ENCODE results near the gene P2RY6.
"Not testable (repeated sequence)": the region's sequence is repeated elsewhere in the genome, so short reads cannot be mapped to it uniquely, and the experiment has no call there.

P2RY6 gene

DNA sequence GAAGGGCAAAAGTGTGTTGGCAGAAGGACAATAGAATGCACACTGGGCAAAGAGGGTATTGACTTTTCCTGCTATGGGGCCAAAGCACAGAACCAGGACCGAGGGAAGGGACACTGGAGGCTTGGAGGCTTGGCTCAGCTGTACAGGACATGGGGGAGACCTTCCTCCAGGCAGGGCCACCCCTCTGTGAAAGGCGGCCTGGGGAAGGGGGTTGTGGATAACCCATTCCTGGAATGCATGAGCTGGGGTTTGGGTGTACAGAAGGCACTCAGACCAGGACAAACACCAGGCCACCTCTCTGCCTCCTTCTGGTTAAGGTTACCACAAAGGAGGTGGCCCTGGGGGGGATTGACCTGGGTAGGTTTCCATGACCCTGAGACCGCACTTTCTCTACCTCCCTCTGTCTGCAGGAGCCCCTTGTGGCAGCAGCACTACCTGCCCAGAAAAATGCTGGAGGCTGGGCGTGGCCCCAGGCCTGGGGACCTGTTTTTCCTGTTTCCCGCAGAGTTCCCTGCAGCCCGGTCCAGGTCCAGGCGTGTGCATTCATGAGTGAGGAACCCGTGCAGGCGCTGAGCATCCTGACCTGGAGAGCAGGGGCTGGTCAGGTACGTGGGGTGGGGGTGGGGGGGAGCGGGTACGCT lies 44.4 kb upstream of the P2RY6 start:
- TF ChIP-seq, protein P1, sequence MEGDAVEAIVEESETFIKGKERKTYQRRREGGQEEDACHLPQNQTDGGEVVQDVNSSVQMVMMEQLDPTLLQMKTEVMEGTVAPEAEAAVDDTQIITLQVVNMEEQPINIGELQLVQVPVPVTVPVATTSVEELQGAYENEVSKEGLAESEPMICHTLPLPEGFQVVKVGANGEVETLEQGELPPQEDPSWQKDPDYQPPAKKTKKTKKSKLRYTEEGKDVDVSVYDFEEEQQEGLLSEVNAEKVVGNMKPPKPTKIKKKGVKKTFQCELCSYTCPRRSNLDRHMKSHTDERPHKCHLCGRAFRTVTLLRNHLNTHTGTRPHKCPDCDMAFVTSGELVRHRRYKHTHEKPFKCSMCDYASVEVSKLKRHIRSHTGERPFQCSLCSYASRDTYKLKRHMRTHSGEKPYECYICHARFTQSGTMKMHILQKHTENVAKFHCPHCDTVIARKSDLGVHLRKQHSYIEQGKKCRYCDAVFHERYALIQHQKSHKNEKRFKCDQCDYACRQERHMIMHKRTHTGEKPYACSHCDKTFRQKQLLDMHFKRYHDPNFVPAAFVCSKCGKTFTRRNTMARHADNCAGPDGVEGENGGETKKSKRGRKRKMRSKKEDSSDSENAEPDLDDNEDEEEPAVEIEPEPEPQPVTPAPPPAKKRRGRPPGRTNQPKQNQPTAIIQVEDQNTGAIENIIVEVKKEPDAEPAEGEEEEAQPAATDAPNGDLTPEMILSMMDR (IDR thresholded peaks at IDR 0.05; ENCODE audit: control extremely low read depth, extremely low read depth, low read depth, missing control alignments): no peak
- POLR2A ChIA-PET: no interaction called here
- CTCF ChIA-PET: interaction anchor here (1.6 to 3.1 kb wide), 3 partner anchors 9 to 62 kb away, joined by 4 to 8 read pairs (median 6); no protein-coding TSS in a partner anchor
- DNase-seq (ENCODE audit: extremely low spot score): no peak

DNA sequence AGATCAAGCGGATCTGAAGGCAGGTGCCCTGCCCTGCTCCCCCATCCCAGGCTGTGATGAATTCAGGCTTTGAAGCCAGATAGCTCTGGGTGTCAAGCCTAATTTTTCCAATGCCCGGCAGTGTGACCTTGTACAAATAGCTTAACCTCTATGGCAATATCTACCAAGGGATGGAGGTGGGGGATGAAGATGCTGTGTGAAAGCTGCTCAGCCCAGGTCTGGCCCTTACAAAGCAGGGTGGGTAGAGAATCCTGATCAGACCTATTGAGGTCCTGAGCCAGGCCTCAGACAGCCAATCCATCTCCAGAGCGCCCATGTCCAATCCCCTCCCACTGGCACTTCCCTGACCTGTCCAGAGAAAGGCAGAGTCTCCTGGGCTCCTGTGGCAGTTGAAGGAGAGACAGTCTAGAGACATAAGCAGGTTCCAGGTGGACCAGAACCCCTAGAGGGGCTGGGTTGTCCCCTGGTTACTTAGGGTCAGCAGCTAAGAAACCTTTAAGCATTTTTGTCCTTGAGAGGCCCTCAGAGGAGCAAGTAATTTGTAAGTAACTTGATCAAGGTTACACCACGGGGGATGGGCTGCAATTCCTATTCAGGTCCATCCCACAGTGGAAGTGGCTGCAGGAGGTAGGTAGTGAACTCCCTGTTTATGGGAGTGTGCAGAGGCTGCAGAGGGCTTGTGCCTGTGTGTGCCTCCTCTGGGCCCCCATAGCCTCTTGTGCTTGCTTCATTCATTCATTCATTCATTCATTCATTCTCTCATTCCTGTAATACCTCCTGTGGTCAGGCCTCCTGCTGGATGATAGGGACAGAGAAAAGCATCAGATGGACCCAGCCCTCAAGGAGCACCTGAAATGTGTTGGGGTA lies 43.6 kb upstream of the P2RY6 start:
- DNase-seq (ENCODE audit: extremely low spot score): no peak
- ChIA-PET CTCF (interaction anchor here (1.6 to 3.1 kb wide), 4 partner anchors 8 to 61 kb away, joined by 4 to 8 read pairs (median 6); no protein-coding TSS in a partner anchor), POLR2A (no interaction called here)
- TF ChIP-seq, protein P1 (IDR thresholded peaks at IDR 0.05; ENCODE audit: control extremely low read depth, extremely low read depth, low read depth, missing control alignments): no peak

DNA sequence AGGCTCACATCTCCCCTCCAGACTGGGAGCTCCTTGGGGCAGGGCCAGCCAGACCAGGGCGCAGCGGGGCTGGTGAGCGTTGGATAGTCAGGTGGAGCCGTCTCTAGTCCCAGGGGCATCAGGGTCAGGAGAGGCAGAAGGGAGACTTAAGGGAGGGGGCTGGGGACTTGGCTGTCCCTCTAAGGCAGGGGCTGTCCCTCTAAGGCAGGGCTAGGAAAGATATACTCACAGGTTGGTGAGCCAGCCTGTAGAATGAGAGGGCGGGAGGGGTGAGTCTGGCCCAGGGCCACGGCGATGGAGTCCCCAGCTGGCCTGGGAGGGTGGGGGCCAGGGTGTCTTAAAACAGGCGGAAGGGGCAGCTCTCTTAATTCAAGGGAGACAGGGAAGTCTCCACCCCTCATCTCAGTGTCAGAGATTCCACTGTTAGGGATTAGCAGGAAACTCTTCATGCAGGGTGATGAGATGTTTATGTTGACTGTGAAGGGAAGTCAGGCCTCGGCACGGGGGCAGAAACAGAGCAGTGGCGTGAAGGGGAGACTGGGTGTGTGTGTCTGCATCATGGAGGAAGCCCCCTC lies 42.7 kb upstream of the P2RY6 start:
- POLR2A ChIA-PET: interaction anchor here (0.5 kb wide), 1 partner anchor 71 kb away, joined by 6 read pairs; no protein-coding TSS in a partner anchor
- CTCF ChIA-PET: interaction anchor here (1.6 to 3.1 kb wide), 3 partner anchors 8 to 51 kb away, joined by 6 to 8 read pairs (median 6); no protein-coding TSS in a partner anchor
- DNase-seq (ENCODE audit: extremely low spot score): no peak
- TF ChIP-seq, protein P1 (IDR thresholded peaks at IDR 0.05; ENCODE audit: control extremely low read depth, extremely low read depth, low read depth, missing control alignments): no peak

DNA sequence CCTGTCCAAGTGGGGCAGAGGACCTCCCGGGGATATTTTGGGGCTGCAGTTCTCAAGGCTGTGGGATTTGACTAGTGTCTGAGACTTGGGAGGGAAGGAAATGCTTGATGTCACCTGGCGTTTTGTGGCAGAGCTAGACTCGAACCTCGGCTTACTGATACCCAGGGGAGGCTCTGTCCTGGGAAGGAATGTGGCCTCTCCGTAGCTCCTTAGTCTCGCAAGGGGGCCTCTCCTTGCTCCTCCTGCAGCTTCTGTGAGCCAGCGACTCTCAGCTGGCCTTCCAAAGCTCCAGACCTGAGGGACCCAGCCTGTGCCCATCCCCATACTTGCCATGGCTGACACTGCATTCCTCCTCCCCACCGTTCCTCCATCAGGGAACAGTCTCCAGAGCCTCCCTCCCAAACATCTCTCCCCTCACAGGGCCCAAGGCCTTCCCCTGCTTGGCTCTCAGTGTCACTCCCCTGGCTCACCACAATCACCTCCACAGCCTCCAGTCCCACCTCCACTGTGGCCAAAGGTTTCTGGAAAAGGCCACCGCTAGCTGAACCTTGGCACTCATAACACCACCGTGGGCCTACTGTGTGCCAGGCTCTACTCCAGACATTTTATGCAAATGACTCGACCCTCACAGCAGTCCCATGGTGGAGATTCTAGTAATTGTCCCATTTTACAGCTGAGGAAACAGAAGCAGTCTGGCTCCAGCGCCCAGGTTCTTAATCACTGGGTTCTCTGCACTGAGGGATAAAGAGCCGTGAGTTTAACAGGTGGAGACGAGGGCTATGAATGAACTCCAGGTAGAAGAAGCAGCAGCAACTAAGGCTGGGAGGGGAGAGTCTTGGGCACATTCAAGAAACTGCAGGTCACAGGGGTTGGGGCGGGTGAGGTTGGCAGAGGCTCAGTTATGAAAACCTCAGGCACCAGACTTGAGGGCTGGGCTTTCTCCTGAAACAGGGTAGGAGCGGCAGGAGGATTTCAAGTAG lies 42.0 kb upstream of the P2RY6 start:
- no peak for DNase-seq (ENCODE audit: extremely low spot score)
- POLR2A ChIA-PET: interaction anchor here (0.6 kb wide), 1 partner anchor 47 kb away, joined by 3 read pairs; no protein-coding TSS in a partner anchor
- TF ChIP-seq, protein P1 (IDR thresholded peaks at IDR 0.05; ENCODE audit: control extremely low read depth, extremely low read depth, low read depth, missing control alignments): no peak
- CTCF ChIA-PET: interaction anchor here (1.7 to 3.1 kb wide), 2 partner anchors 17 to 51 kb away, joined by 6 to 8 read pairs; no protein-coding TSS in a partner anchor

DNA sequence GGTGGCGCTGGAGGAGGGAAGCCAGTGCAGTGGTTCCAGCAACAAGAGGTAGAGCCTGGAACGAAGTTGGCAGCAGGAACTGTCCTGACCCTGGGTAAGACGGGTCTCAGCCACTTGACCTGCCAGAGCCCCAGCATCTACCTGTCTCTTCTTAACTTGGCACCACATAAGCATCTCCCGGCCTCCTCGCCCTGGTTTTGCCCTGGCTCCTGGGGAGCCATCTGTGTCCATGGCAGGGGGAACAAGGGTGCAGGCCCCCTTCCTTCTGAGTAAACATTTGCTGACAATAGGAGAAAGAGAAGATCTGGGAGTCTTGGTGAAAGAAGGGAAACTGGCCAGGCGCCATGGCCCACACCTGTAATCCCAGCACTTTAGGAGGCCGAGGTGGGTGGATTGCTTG lies 41.2 kb upstream of the P2RY6 start:
- TF ChIP-seq, protein P1 (IDR thresholded peaks at IDR 0.05; ENCODE audit: control extremely low read depth, extremely low read depth, low read depth, missing control alignments): no peak
- ChIA-PET CTCF (interaction anchor here (6.5 kb wide), 1 partner anchor 13 kb away, joined by 41 read pairs; no protein-coding TSS in a partner anchor), POLR2A (no interaction called here)
- no peak for DNase-seq (ENCODE audit: extremely low spot score)

DNA sequence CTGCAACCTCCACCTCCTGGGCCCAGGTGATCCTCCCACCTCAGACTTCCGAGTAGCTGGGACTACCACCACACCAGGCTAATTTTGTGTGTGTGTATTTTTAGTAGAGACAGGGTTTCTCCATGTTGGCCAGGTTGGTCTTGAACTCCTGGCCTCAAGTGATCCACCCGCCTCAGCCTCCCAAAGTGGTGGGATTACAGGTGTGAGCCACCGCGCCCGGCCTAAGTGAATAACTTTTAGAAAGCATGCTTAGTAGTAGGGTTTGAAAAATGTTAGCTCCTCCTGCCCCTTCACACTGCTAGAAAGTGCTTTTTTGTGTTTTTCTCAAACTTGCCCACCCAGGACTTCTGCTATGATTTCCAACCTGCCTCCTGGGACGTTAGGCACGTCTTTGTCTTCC lies 39.7 kb upstream of the P2RY6 start:
- DNase-seq (ENCODE audit: extremely low spot score); POLR2A ChIA-PET: not testable (repeated sequence)
- CTCF ChIA-PET: interaction anchor here (2.5 to 6.6 kb wide), 3 partner anchors 11 to 55 kb away, joined by 11 to 90 read pairs (median 41); no protein-coding TSS in a partner anchor
